GM23338 (cell line): ENCODE data around the gene ITPR2.

Experiments used
- EZH2phosphoT487 ChIP-seq: fragments of 200-600 bp; sonication (generic); IDR thresholded peaks from one replicate; pipeline ENCODE4 v1.8.1; 2018; ENCODE audit warnings: antibody characterized with exemption; ENCODE audit not compliant: unreplicated experiment
- TF ChIP-seq, protein P1 (sequence below), 2 experiments: fragments of 200-600 bp in 1 of 2; sonication (generic) in 1 of 2; conservative IDR thresholded peaks; 2 replicates each; pipeline versions ENCODE4 v1.5.1 to v1.6.1; 2016 to 2017; ENCODE audit warnings: antibody characterized with exemption in 2 of 2, low read depth in 2 of 2, mild to moderate bottlenecking in 2 of 2, moderate library complexity in 1 of 2

DNA sequence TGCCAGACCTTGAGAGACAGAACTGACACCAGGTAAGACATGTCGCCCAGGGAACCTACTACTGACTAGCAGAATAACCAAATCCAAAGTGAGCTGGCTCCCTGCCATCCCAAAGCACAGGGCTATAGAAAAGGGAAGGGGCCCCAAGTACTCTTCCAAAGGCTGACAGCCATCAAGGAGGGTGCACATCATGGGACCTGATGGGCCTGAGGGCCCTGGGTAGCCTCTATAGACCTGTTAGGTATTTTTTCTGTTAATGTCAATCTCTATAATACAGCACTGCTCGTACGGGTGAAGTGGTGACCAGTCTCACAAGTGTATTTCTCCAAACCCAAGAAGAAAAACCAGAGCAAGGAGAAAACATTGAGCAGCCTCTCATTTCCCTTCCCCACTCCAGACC is 171.6 kb downstream of the ITPR2 start:
- TF ChIP-seq, protein P1, sequence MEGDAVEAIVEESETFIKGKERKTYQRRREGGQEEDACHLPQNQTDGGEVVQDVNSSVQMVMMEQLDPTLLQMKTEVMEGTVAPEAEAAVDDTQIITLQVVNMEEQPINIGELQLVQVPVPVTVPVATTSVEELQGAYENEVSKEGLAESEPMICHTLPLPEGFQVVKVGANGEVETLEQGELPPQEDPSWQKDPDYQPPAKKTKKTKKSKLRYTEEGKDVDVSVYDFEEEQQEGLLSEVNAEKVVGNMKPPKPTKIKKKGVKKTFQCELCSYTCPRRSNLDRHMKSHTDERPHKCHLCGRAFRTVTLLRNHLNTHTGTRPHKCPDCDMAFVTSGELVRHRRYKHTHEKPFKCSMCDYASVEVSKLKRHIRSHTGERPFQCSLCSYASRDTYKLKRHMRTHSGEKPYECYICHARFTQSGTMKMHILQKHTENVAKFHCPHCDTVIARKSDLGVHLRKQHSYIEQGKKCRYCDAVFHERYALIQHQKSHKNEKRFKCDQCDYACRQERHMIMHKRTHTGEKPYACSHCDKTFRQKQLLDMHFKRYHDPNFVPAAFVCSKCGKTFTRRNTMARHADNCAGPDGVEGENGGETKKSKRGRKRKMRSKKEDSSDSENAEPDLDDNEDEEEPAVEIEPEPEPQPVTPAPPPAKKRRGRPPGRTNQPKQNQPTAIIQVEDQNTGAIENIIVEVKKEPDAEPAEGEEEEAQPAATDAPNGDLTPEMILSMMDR (conservative IDR thresholded peaks at IDR 0.05; ENCODE audit: low read depth in 2 of 2) = no peak
- TF ChIP-seq EZH2phosphoT487 = no peak
